Measurements from ENCODE around the gene TPRKB. TPM values are rescaled to one million over a fixed set of nuclear protein-coding genes. Genes with fewer than 3 reads are reported as not detected.
"Not testable (repeated sequence)": the region's sequence is repeated elsewhere in the genome, so short reads cannot be mapped to it uniquely, and the experiment has no call there.

Gene TPRKB
- total RNA-seq, 1 donor from 2014 or later: 33.6 TPM

GRCh38 chr2:73736378-73736777 lies 767 bp downstream of the TPRKB start:
- Mint-ChIP-seq H3K4me3 (peak overlapping the region; percentile 98), H3K36me3 (peaks cover 28% of the 10 kb centered on the region), H3K4me1 (ENCODE audit: unreplicated experiment) (peaks cover 12% of the 10 kb centered on the region), H3K27me3 (peaks cover 7% of the 10 kb centered on the region), H3K9me3 (peaks cover 4% of the 10 kb centered on the region), H3K27ac (peak overlapping the region; percentile 84)
- TF ChIP-seq, protein P1, sequence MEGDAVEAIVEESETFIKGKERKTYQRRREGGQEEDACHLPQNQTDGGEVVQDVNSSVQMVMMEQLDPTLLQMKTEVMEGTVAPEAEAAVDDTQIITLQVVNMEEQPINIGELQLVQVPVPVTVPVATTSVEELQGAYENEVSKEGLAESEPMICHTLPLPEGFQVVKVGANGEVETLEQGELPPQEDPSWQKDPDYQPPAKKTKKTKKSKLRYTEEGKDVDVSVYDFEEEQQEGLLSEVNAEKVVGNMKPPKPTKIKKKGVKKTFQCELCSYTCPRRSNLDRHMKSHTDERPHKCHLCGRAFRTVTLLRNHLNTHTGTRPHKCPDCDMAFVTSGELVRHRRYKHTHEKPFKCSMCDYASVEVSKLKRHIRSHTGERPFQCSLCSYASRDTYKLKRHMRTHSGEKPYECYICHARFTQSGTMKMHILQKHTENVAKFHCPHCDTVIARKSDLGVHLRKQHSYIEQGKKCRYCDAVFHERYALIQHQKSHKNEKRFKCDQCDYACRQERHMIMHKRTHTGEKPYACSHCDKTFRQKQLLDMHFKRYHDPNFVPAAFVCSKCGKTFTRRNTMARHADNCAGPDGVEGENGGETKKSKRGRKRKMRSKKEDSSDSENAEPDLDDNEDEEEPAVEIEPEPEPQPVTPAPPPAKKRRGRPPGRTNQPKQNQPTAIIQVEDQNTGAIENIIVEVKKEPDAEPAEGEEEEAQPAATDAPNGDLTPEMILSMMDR (conservative IDR thresholded peaks at IDR 0.05): no peak
- no peak for DNase-seq (ENCODE audit: extremely low spot score, unreplicated experiment)

- Mint-ChIP-seq H3K36me3 (peaks cover 15% of the 10 kb centered on the region), H3K27me3 (no peaks in the 10 kb centered on the region)
Measured at GRCh38 chr2:73730810-73731209, 6.3 kb downstream of the TPRKB start.

DNA sequence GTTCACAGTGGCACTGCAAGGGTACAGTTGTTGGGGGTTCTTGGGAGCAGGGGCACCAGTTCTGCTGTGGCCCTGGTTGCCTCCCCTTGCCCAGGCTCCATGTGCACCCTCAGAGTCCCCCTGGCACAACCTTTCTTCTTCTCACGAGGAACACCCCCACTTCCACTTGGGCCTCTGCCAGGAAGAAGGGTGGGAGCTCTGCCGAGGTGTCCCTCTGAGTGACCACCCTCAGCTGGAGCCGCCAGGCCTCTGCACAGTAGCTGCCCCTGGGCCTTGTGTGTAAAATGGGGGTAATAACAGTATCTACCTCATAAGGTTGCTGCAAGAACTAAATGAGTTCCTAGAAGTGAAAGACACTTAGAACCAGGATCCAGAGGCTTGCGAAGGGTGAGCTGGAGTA lies 8.4 kb downstream of the TPRKB start:
- H3K27ac Mint-ChIP-seq: no peak overlapping the region
- H3K36me3 Mint-ChIP-seq: peaks cover 15% of the 10 kb centered on the region
- no peaks in the 10 kb centered on the region for H3K9me3 Mint-ChIP-seq
- no peak overlapping the region for H3K4me3 Mint-ChIP-seq
- TF ChIP-seq, protein P1 (conservative IDR thresholded peaks at IDR 0.05): no peak
- no peak for DNase-seq (ENCODE audit: extremely low spot score, unreplicated experiment)
- no peaks in the 10 kb centered on the region for H3K4me1 Mint-ChIP-seq (ENCODE audit: unreplicated experiment)
- no peaks in the 10 kb centered on the region for H3K27me3 Mint-ChIP-seq

More at GRCh38 chr2:73730810-73731209, 6.3 kb downstream of the TPRKB start:
- no peak overlapping the region for H3K4me3 Mint-ChIP-seq
- H3K27ac Mint-ChIP-seq: no peak overlapping the region
- no peaks in the 10 kb centered on the region for H3K9me3 Mint-ChIP-seq
- DNase-seq (ENCODE audit: extremely low spot score, unreplicated experiment): no peak
- no peaks in the 10 kb centered on the region for H3K4me1 Mint-ChIP-seq (ENCODE audit: unreplicated experiment)
- TF ChIP-seq, protein P1 (conservative IDR thresholded peaks at IDR 0.05): no peak

GRCh38 chr2:73728043-73728442 lies 9.1 kb downstream of the TPRKB start:
- no peak overlapping the region for H3K27ac Mint-ChIP-seq
- no peaks in the 10 kb centered on the region for H3K27me3 Mint-ChIP-seq
- no peak for DNase-seq (ENCODE audit: extremely low spot score, unreplicated experiment)
- H3K4me1 Mint-ChIP-seq (ENCODE audit: unreplicated experiment): no peaks in the 10 kb centered on the region
- TF ChIP-seq, protein P1 (conservative IDR thresholded peaks at IDR 0.05): no peak
- no peaks in the 10 kb centered on the region for H3K9me3 Mint-ChIP-seq
- no peak overlapping the region for H3K4me3 Mint-ChIP-seq
- H3K36me3 Mint-ChIP-seq: peaks cover 11% of the 10 kb centered on the region

- H3K36me3 Mint-ChIP-seq; H3K27ac Mint-ChIP-seq; H3K27me3 Mint-ChIP-seq; H3K4me3 Mint-ChIP-seq; DNase-seq (ENCODE audit: extremely low spot score, unreplicated experiment); H3K9me3 Mint-ChIP-seq; H3K4me1 Mint-ChIP-seq (ENCODE audit: unreplicated experiment): not testable (repeated sequence)
Measured at GRCh38 chr2:73726657-73727056, 10.5 kb downstream of the TPRKB start.

DNA sequence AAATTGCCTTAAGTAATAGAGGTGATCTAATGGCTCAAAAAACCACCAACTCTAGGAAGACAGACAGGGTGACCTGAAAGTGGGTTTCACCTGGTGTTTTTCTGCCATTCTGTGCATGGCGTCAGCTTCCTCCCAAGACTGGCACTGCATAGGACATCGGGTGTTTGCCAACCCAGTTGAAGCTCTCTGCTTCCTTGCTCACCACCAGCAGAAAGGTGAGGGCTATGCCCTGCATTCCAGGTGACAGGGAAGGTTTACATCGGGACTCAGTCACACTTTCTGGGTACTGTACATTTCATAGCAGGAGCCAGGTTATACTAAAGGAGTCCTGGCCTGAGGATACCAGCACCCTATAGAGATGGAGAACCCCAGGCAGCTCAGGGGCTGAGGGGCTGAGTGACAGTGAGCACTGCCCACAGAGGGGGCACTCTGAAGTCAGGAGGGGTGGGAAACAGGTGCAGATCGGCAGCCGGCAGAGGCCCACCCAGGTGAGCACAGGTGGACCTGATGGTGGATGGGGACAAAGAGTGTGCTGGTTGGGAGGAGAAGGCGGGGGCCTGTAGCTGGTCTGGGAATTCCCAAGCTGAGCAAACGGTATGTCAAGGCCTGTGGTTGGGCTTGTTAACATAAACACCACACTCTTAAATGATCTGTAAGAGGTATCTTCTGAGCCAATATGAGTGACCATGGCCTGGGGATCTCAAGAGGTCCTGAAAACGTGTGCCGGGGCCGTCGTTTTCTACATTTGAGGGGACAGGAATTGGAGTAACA lies 18.1 kb downstream of the TPRKB start:
- Mint-ChIP-seq H3K27me3 (peaks cover 24% of the 10 kb centered on the region), H3K9me3 (peaks cover 6% of the 10 kb centered on the region), H3K36me3 (no peaks in the 10 kb centered on the region), H3K27ac (no peak overlapping the region), H3K4me3 (no peak overlapping the region), H3K4me1 (ENCODE audit: unreplicated experiment) (no peaks in the 10 kb centered on the region)
- TF ChIP-seq, protein P1 (conservative IDR thresholded peaks at IDR 0.05): no peak
- DNase-seq (ENCODE audit: extremely low spot score, unreplicated experiment): peak; percentile 42

Measured in type B pancreatic cell (in vitro differentiated cells).